Breast epithelium (tissue), 4 donors: Measurements from ENCODE around the gene GAL. TPM values are rescaled to one million over a fixed set of nuclear protein-coding genes. Genes with fewer than 3 reads are reported as not detected.

Experiments used
- DNase-seq, 2 donors: peaks; one replicate each; pipeline ENCODE4 v3.0.0-alpha.2; 2019; ENCODE audit warnings: low spot score in 2 of 2
- H3K27ac ChIP-seq, 2 donors: fragments of 200-600 bp; sonication (generic) in 1 of 2; one replicate each; pipeline ENCODE4 v1.5.1; 2016 to 2019; ENCODE audit warnings: mild to moderate bottlenecking in 1 of 2
- H3K27me3 ChIP-seq, 2 donors: fragments of 200-600 bp; sonication (generic) in 1 of 2; one replicate each; pipeline versions ENCODE4 v1.5.1 to v1.6.0; 2017 to 2019; ENCODE audit warnings: control low read depth in 1 of 2, mild to moderate bottlenecking in 1 of 2
- H3K36me3 ChIP-seq: fragments of 200-600 bp; one replicate; pipeline ENCODE4 v1.5.1; 2019
- H3K4me1 ChIP-seq, 2 donors: fragments of 200-600 bp; sonication (generic); one replicate each; pipeline ENCODE4 v1.5.1; 2016 to 2019; ENCODE audit warnings: control low read depth in 1 of 2
- H3K4me3 ChIP-seq, 3 donors: fragments of 200-600 bp; sonication (generic); 1 replicate in 2 of 3; 2 replicates in 1 of 3; pipeline ENCODE4 v1.5.1; 2016 to 2019; ENCODE audit warnings: mild to moderate bottlenecking in 3 of 3, moderate library complexity in 2 of 3
- H3K9me3 ChIP-seq, 2 donors: fragments of 200-600 bp; sonication (generic) in 1 of 2; one replicate each; pipeline ENCODE4 v1.5.1; 2016 to 2019; ENCODE audit warnings: control low read depth in 1 of 2
- CTCF ChIP-seq, 3 donors: fragments of 450-650 bp; IDR thresholded peaks; one replicate each; pipeline ENCODE4 v1.5.1; 2016 to 2017; ENCODE audit warnings: antibody characterized with exemption in 3 of 3, mild to moderate bottlenecking in 3 of 3, moderate library complexity in 3 of 3
- POLR2A ChIP-seq: fragments of 450-650 bp; IDR thresholded peaks from one replicate; pipeline ENCODE4 v1.6.1; 2016; ENCODE audit warnings: antibody characterized with exemption, mild to moderate bottlenecking, moderate library complexity
- POLR2AphosphoS5 ChIP-seq, 3 donors: sonication (generic); formaldehyde crosslinking; IDR thresholded peaks; one replicate each; pipeline ENCODE4 v1.6.1; 2017; ENCODE audit warnings: antibody characterized with exemption in 3 of 3
- intact Hi-C: fragments of 100-400 bp; cut with DNase I; formaldehyde crosslinking; loops from one replicate; pipeline ENCODE4 v1.15.1; 2023; ENCODE audit warnings: low total_unique reads
- total RNA-seq, 3 donors: library from RNA; depleted of rRNA; stranded (reverse); fragments of >200 nt; gene quantifications; one replicate each; pipeline ENCODE4 v1.1.0, GENCODE V29; 2016

The GAL gene
- total RNA-seq, 3 donors from 2014 or later = 0.64 to 5.7 (median 1.3) TPM

GRCh38 chr11:68695531-68695930, 11.2 kb downstream of the GAL start:
- H3K27me3 ChIP-seq = no peaks in the 10 kb centered on the region
- no peaks in the 10 kb centered on the region for H3K36me3 ChIP-seq
- peaks cover 6 to 10% of the 10 kb centered on the region in 2 donors for H3K9me3 ChIP-seq
- no peak overlapping the region for H3K4me3 ChIP-seq
- intact Hi-C loops = no loop called here
- no peak overlapping the region for H3K27ac ChIP-seq
- H3K4me1 ChIP-seq = no peaks in the 10 kb centered on the region
- no peak for TF ChIP-seq POLR2AphosphoS5 (IDR thresholded peaks at IDR 0.05)
- no peak for TF ChIP-seq POLR2A
- no peak for TF ChIP-seq CTCF (IDR thresholded peaks at IDR 0.05)
- no peak for DNase-seq

- DNase-seq = no peak
- Histone ChIP-seq H3K4me3 (no peak overlapping the region), H3K27me3 (no peaks in the 10 kb centered on the region), H3K4me1 (no peaks in the 10 kb centered on the region), H3K27ac (no peak overlapping the region), H3K36me3 (no peaks in the 10 kb centered on the region), H3K9me3 (peaks cover 6 to 10% of the 10 kb centered on the region in 2 donors)
- intact Hi-C loops = no loop called here
- no peak for TF ChIP-seq POLR2AphosphoS5 (IDR thresholded peaks at IDR 0.05)
- no peak for TF ChIP-seq CTCF (IDR thresholded peaks at IDR 0.05)
- no peak for TF ChIP-seq POLR2A
Observed at GRCh38 chr11:68698993-68699392, 14.6 kb downstream of the GAL start.

- Histone ChIP-seq H3K27ac (no peak overlapping the region), H3K9me3 (no peaks in the 10 kb centered on the region), H3K27me3 (no peaks in the 10 kb centered on the region), H3K4me1 (no peaks in the 10 kb centered on the region), H3K36me3 (no peaks in the 10 kb centered on the region), H3K4me3 (no peak overlapping the region)
- intact Hi-C loops = no loop called here
- DNase-seq = no peak
- TF ChIP-seq CTCF (IDR thresholded peaks at IDR 0.05) = no peak
- no peak for TF ChIP-seq POLR2A
- TF ChIP-seq POLR2AphosphoS5 (IDR thresholded peaks at IDR 0.05) = no peak
Observed at GRCh38 chr11:68704887-68705286, 20.5 kb downstream of the GAL start.

GRCh38 chr11:68707527-68707926, 23.2 kb downstream of the GAL start:
- H3K4me3 ChIP-seq = no peak overlapping the region
- no peaks in the 10 kb centered on the region for H3K27me3 ChIP-seq
- intact Hi-C loops = no loop called here
- no peaks in the 10 kb centered on the region for H3K4me1 ChIP-seq
- H3K36me3 ChIP-seq = no peaks in the 10 kb centered on the region
- no peak for TF ChIP-seq CTCF (IDR thresholded peaks at IDR 0.05)
- TF ChIP-seq POLR2AphosphoS5 (IDR thresholded peaks at IDR 0.05) = no peak
- no peak for TF ChIP-seq POLR2A
- H3K27ac ChIP-seq = no peak overlapping the region
- DNase-seq = no peak
- no peaks in the 10 kb centered on the region for H3K9me3 ChIP-seq

- intact Hi-C loops = no loop called here
- H3K9me3 ChIP-seq = no peaks in the 10 kb centered on the region
- no peak for DNase-seq
Observed at GRCh38 chr11:68709062-68709461, 24.7 kb downstream of the GAL start.

More at GRCh38 chr11:68709062-68709461, 24.7 kb downstream of the GAL start:
- Histone ChIP-seq H3K4me3 (no peak overlapping the region), H3K27me3 (no peaks in the 10 kb centered on the region), H3K36me3 (no peaks in the 10 kb centered on the region), H3K4me1 (no peaks in the 10 kb centered on the region), H3K27ac (no peak overlapping the region)
- TF ChIP-seq POLR2A = no peak
- TF ChIP-seq POLR2AphosphoS5 (IDR thresholded peaks at IDR 0.05) = no peak
- TF ChIP-seq CTCF (IDR thresholded peaks at IDR 0.05) = no peak
